GM10248 (cell line): ENCODE measurements around the gene ATP5MC2.

Source experiments
- CTCF ChIA-PET: fragments of 300-600 bp; sonication (Branson Sonifier 250); formaldehyde crosslinking; extraction: SDS; loops from one replicate; lab custom pipeline; 2021; ENCODE audit warnings: antibody characterized with exemption; lab: Yijun Ruan, JAX
- POLR2A ChIA-PET: fragments of 350-650 bp; sonication (Branson Sonifier 250); formaldehyde crosslinking; extraction: SDS; loops from one replicate; lab custom pipeline; 2020; ENCODE audit warnings: antibody characterized with exemption; lab: Yijun Ruan, JAX
- DNase-seq: peaks from one replicate; pipeline ENCODE4 v3.0.0; 2012; ENCODE audit errors: extremely low spot score
- TF ChIP-seq, protein P1 (sequence below): IDR thresholded peaks from 2 replicates; pipeline ENCODE4 v1.5.1; 2012; ENCODE audit warnings: mild to moderate bottlenecking, low read depth; ENCODE audit errors: extremely low read depth, missing control alignments, control extremely low read depth

ATP5MC2 gene

DNA sequence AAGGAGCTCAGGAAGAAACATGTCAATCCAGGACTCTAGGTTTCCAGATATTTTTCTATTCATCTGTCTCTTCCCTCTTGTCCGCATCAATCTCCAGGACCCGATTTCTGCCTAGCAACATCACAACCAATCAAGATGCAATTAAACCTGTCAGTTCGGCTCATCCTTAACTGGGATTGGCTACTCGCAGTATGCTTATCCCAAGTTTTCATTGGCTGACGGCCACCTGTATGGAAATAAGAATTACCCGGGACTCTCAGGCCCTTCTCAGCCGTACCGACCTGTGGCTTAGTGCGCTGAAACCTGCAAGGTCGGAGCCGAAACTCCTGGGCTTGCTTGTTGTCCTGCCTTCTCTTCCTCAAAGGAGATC, 20.4 kb upstream of the ATP5MC2 start:
- POLR2A ChIA-PET = no interaction called here
- CTCF ChIA-PET = interaction anchor here (0.6 to 19.1 kb wide), 4 partner anchors 12 to 153 kb away, joined by 3 to 434 read pairs (median 6); no protein-coding TSS in a partner anchor

DNA sequence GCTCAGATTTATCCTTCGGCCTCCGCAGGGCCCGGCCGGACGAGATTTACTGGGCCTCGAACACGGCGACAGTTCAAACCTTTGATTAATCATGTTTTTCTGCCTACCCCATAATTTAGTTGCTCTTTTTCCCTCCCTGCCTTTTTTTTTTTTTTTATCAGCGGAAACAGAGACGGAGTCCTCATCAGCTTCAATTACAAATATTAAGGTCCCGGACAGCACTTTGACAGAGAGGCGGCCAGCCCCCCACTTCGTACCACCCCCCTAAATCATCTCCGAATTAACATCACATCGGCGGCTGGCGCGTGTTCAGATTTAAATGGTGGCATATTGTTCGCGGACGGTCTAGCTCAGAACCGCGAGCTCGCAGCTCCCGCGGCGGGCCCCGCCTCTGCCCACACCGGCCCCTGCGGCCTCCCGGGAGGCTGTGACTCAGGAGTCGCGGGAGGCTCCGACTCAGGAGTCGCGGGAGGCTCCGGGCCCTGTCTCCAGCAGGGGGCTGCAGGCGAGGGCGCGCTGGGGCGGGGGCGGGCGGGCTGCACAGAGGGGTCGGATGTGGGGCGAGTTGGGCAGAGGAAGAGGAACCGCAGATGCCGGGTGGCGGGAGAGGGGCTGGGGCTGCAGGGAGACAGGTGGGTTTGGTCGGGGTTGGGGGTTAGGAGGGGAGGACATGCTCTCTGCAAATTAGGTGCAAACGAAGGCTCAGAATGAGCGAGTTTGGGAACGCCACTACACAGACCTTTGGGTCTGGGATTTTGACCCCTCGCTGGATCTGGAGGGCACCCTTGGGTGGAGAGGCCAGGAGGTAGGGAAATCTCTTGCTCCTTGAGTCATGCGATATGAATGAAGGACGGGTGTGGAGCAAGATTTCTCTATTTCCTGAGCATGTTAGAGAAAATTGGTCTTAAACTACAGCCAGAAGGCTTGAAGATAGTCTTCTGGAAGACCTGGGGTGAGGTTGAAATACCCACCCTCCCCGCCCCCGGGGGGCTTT, 19.6 kb upstream of the ATP5MC2 start:
- peak; percentile 38 for DNase-seq
- ChIA-PET POLR2A (no interaction called here), CTCF (interaction anchor here (0.6 to 19.1 kb wide), 8 partner anchors 12 to 152 kb away, joined by 3 to 434 read pairs (median 5); partner anchors contain the start of genes ATP5MC2 and CISTR)
- TF ChIP-seq, protein P1, sequence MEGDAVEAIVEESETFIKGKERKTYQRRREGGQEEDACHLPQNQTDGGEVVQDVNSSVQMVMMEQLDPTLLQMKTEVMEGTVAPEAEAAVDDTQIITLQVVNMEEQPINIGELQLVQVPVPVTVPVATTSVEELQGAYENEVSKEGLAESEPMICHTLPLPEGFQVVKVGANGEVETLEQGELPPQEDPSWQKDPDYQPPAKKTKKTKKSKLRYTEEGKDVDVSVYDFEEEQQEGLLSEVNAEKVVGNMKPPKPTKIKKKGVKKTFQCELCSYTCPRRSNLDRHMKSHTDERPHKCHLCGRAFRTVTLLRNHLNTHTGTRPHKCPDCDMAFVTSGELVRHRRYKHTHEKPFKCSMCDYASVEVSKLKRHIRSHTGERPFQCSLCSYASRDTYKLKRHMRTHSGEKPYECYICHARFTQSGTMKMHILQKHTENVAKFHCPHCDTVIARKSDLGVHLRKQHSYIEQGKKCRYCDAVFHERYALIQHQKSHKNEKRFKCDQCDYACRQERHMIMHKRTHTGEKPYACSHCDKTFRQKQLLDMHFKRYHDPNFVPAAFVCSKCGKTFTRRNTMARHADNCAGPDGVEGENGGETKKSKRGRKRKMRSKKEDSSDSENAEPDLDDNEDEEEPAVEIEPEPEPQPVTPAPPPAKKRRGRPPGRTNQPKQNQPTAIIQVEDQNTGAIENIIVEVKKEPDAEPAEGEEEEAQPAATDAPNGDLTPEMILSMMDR = no peak

More for the DNA sequence above, 20.4 kb upstream of the ATP5MC2 start:
- peak; percentile 77 for DNase-seq
- TF ChIP-seq, protein P1 = no peak

DNA sequence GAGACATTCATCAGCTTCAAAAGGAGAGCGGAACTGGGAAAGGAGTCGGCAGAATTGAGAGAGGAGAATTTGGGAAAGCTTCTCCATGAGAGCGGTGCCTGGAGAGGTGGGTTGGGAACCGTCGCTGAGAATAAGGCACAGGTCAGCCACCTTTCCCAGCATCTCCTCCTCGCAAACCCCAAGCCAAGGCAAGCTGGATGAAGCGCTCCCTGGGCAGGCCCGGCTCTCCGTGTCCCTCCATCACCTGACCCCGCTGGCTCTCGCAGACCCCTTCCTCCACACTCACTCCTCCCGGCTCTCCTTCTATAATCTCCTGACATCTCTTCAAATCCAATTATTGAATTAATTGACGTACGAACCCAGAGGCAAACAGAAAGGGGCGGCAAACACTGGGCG, 18.9 kb upstream of the ATP5MC2 start:
- TF ChIP-seq, protein P1 = no peak
- POLR2A ChIA-PET = no interaction called here
- CTCF ChIA-PET = interaction anchor here (0.9 to 19.1 kb wide), 5 partner anchors 19 to 151 kb away, joined by 4 to 434 read pairs (median 6); partner anchors contain the start of genes ATP5MC2 and CISTR
- DNase-seq = no peak

- CTCF ChIA-PET = interaction anchor here (4.7 to 19.1 kb wide), 3 partner anchors 11 to 145 kb away, joined by 23 to 434 read pairs (median 65); partner anchors contain the start of gene ATP5MC2
- POLR2A ChIA-PET = no interaction called here
- no peak for DNase-seq
- TF ChIP-seq, protein P1 = no peak
Measured at GRCh38 chr12:53688134-53688533, 12.3 kb upstream of the ATP5MC2 start.

DNA sequence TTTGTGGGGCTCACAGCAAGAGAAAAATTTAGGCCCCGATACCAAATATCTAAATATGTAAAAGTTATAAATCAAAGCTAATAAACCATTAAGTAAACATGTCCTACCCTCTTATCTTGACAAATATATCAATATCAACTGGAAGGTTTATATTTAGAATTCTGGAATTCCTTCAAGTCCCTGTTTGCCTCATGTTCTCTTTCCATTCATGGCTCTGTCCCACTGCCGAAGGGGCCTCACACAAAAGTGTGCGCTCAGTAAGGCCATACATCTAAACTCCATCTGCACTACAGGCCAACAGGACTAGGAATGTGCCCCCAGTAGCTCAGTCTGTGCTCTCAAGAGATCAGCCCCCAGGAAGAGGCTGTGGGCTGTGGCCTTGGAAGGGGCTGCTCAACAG, 10.6 kb upstream of the ATP5MC2 start:
- TF ChIP-seq, protein P1 = no peak
- ChIA-PET CTCF (interaction anchor here (0.9 to 19.1 kb wide), 8 partner anchors 9 to 143 kb away, joined by 3 to 434 read pairs (median 8); partner anchors contain the start of gene ATP5MC2), POLR2A (no interaction called here)
- DNase-seq = no peak

- CTCF ChIA-PET = interaction anchor here (1.1 to 19.1 kb wide), 5 partner anchors 8 to 141 kb away, joined by 5 to 434 read pairs (median 23); partner anchors contain the start of gene ATP5MC2
- POLR2A ChIA-PET = no interaction called here
- TF ChIP-seq, protein P1 = no peak
- no peak for DNase-seq
Measured at GRCh38 chr12:53684654-53685220, 8.9 kb upstream of the ATP5MC2 start.
